ENCODE results near the gene JOSD2. TPM values are rescaled to one million over a fixed set of nuclear protein-coding genes. Genes with fewer than 3 reads are reported as not detected.

JOSD2 gene
- total and polyA plus RNA-seq, 9 of the 15 experiments (the other 6 are each of a cell fraction or from before 2014, with no cell fraction given): 0.06 to 14.4 (median 3.1) TPM

DNA sequence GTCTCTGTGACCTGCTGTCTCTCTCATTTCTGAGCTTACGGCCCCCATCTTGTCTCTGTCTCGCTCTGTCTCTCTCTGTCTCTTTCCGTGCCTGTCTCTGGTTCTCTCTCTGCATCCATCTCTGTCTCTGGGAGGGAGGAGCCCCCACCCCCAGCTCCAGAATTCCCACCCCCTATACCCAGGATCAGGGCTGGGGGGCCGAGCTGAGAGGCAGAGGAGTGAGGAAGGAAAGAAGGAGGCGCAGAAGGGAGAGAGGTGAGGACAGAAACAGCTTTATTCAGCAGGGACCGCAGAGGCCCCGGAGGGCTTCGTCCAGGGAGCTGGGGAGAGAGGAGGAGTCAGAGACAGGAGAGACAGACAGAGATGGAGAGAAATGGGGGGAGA, 14.0 kb downstream of the JOSD2 start (continued):
- TF ChIP-seq RBBP5 (IDR thresholded peaks at IDR 0.05; ENCODE audit: borderline replicate concordance, insufficient read depth, low read length, poor library complexity, severe bottlenecking) (no peak), SMAD2 (IDR thresholded peaks at IDR 0.05; ENCODE audit: low read depth, low read length) (no peak), NR2F6 (CRISPR knock-in tag; IDR thresholded peaks at IDR 0.05) (no peak), E2F4 (CRISPR knock-in tag; IDR thresholded peaks at IDR 0.05; ENCODE audit: low read depth) (no peak), ZNF318 (IDR thresholded peaks at IDR 0.05; ENCODE audit: borderline replicate concordance in 1 of 2, low read depth in 1 of 2) (no peak), HLTF (IDR thresholded peaks at IDR 0.05) (no peak)
